Measurements from ENCODE around the gene RERG. TPM values are rescaled to one million over a fixed set of nuclear protein-coding genes. Genes with fewer than 3 reads are reported as not detected.

RERG gene
- total RNA-seq, 2 donors from 2014 or later: 0.42 to 1.4 TPM

- WGBS, 2 experiments (ENCODE audit: insufficient coverage in 1 of 2, insufficient read length in 1 of 2): 90 to 100% methylated on average over 2 to 3 of the region's 3 CpGs
- Histone ChIP-seq H3K9me3 (ENCODE audit: control insufficient read depth, low read length) (no peaks in the 10 kb centered on the region), H3K9ac (ENCODE audit: extremely low read depth, low read length, poor library complexity, severe bottlenecking) (no peak overlapping the region), H3K4me1 (ENCODE audit: control insufficient read depth, insufficient read depth, low read length) (no peaks in the 10 kb centered on the region), H3K27me3 (ENCODE audit: control insufficient read depth, insufficient read depth, low read length, poor library complexity, severe bottlenecking) (no peaks in the 10 kb centered on the region), H3K4me3 (ENCODE audit: low read length) (no peak overlapping the region), H3K36me3 (ENCODE audit: control insufficient read depth, insufficient read depth, low read length) (no peaks in the 10 kb centered on the region), H3K27ac (ENCODE audit: low read depth, low read length) (no peak overlapping the region)
- no peak for TF ChIP-seq CTCF (conservative IDR thresholded peaks at IDR 0.05)
- H3K4me3 Mint-ChIP-seq: no peak overlapping the region
- DNase-seq: no peak
- peaks cover 7% of the 10 kb centered on the region for H3K4me1 Mint-ChIP-seq
- H3K27me3 Mint-ChIP-seq (ENCODE audit: insufficient read depth): no peaks in the 10 kb centered on the region
- H3K36me3 Mint-ChIP-seq (ENCODE audit: low read depth): no peaks in the 10 kb centered on the region
- H3K9me3 Mint-ChIP-seq: no peaks in the 10 kb centered on the region
- H3K27ac Mint-ChIP-seq: no peak overlapping the region
These were observed 33.1 kb downstream of the RERG start for GRCh38 chr12:15188127-15188526.

- Histone ChIP-seq H3K9me3 (ENCODE audit: control insufficient read depth, low read length) (no peaks in the 10 kb centered on the region), H3K27ac (ENCODE audit: low read depth, low read length) (peak overlapping the region; percentile 66), H3K4me3 (ENCODE audit: low read length) (no peak overlapping the region), H3K9ac (ENCODE audit: extremely low read depth, low read length, poor library complexity, severe bottlenecking) (no peak overlapping the region), H3K4me1 (ENCODE audit: control insufficient read depth, insufficient read depth, low read length) (no peaks in the 10 kb centered on the region), H3K27me3 (ENCODE audit: control insufficient read depth, insufficient read depth, low read length, poor library complexity, severe bottlenecking) (no peaks in the 10 kb centered on the region), H3K36me3 (ENCODE audit: control insufficient read depth, insufficient read depth, low read length) (no peaks in the 10 kb centered on the region)
- Mint-ChIP-seq H3K9me3 (no peaks in the 10 kb centered on the region), H3K4me3 (no peak overlapping the region), H3K27ac (no peak overlapping the region), H3K27me3 (ENCODE audit: insufficient read depth) (no peaks in the 10 kb centered on the region), H3K4me1 (peaks cover 6% of the 10 kb centered on the region), H3K36me3 (ENCODE audit: low read depth) (no peaks in the 10 kb centered on the region)
- no peak for DNase-seq
- TF ChIP-seq CTCF (conservative IDR thresholded peaks at IDR 0.05): no peak
- 84 to 100% methylated on average over 1 of the region's 1 CpG for WGBS, 2 experiments (ENCODE audit: insufficient coverage in 1 of 2, insufficient read length in 1 of 2)
These were observed 34.6 kb downstream of the RERG start for GRCh38 chr12:15186597-15186996.

- Histone ChIP-seq H3K9me3 (ENCODE audit: control insufficient read depth, low read length) (no peaks in the 10 kb centered on the region), H3K27me3 (ENCODE audit: control insufficient read depth, insufficient read depth, low read length, poor library complexity, severe bottlenecking) (no peaks in the 10 kb centered on the region), H3K36me3 (ENCODE audit: control insufficient read depth, insufficient read depth, low read length) (no peaks in the 10 kb centered on the region), H3K27ac (ENCODE audit: low read depth, low read length) (no peak overlapping the region), H3K9ac (ENCODE audit: extremely low read depth, low read length, poor library complexity, severe bottlenecking) (no peak overlapping the region), H3K4me1 (ENCODE audit: control insufficient read depth, insufficient read depth, low read length) (no peaks in the 10 kb centered on the region), H3K4me3 (ENCODE audit: low read length) (no peak overlapping the region)
- 92 to 98% methylated on average over 4 of the region's 4 CpGs for WGBS, 2 experiments (ENCODE audit: insufficient coverage in 1 of 2, insufficient read length in 1 of 2)
- no peak for TF ChIP-seq CTCF (conservative IDR thresholded peaks at IDR 0.05)
- peaks cover 16% of the 10 kb centered on the region for H3K4me1 Mint-ChIP-seq
- no peak overlapping the region for H3K4me3 Mint-ChIP-seq
- no peaks in the 10 kb centered on the region for H3K36me3 Mint-ChIP-seq (ENCODE audit: low read depth)
- no peaks in the 10 kb centered on the region for H3K27me3 Mint-ChIP-seq (ENCODE audit: insufficient read depth)
- no peaks in the 10 kb centered on the region for H3K9me3 Mint-ChIP-seq
- H3K27ac Mint-ChIP-seq: no peak overlapping the region
- DNase-seq: no peak
These were observed 36.7 kb downstream of the RERG start for GRCh38 chr12:15184484-15184883.
